Mucosa of gallbladder (tissue), 1 donor: ENCODE data around the gene SH3RF3. TPM values are rescaled to one million over a fixed set of nuclear protein-coding genes. Genes with fewer than 3 reads are reported as not detected.

ENCODE experiments used
- DNase-seq: peaks from one replicate; pipeline ENCODE4 v3.0.0-alpha.2; 2020; ENCODE audit warnings: low spot score
- total RNA-seq: library from RNA; stranded (reverse); gene quantifications from one replicate; pipeline ENCODE4 v1.2.1, GENCODE V29; 2021
- donor health status: DM: no; HTN: no; CAD: no.

SH3RF3 gene
- total RNA-seq, 1 donor from 2014 or later = 11.5 TPM

- DNase-seq = no peak
These were observed 9.4 kb downstream of the SH3RF3 start for GRCh38 chr2:109138449-109138848.

GRCh38 chr2:109139002-109139401, 10.0 kb downstream of the SH3RF3 start:
- no peak for DNase-seq

- peak; percentile 50 for DNase-seq
These were observed 10.9 kb downstream of the SH3RF3 start for GRCh38 chr2:109139865-109140396.

- no peak for DNase-seq
These were observed 12.1 kb downstream of the SH3RF3 start for GRCh38 chr2:109141006-109141600.

GRCh38 chr2:109141727-109142283, 12.8 kb downstream of the SH3RF3 start:
- DNase-seq = no peak

- no peak for DNase-seq
These were observed 13.6 kb downstream of the SH3RF3 start for GRCh38 chr2:109142416-109143210.

- no peak for DNase-seq
These were observed 14.5 kb downstream of the SH3RF3 start for GRCh38 chr2:109143214-109144187.

- DNase-seq = no peak
These were observed 15.3 kb downstream of the SH3RF3 start for GRCh38 chr2:109144271-109144670.

- no peak for DNase-seq
These were observed 15.7 kb downstream of the SH3RF3 start for GRCh38 chr2:109144721-109145120.

GRCh38 chr2:109145286-109145685, 16.3 kb downstream of the SH3RF3 start:
- DNase-seq = no peak

- DNase-seq = no peak
These were observed 18.4 kb downstream of the SH3RF3 start for GRCh38 chr2:109147405-109147804.

GRCh38 chr2:109148117-109148746, 19.2 kb downstream of the SH3RF3 start:
- no peak for DNase-seq

GRCh38 chr2:109148991-109149645, 20.1 kb downstream of the SH3RF3 start:
- no peak for DNase-seq

- DNase-seq = no peak
These were observed 21.6 kb downstream of the SH3RF3 start for GRCh38 chr2:109150559-109150958.

GRCh38 chr2:109151519-109151918, 22.5 kb downstream of the SH3RF3 start:
- DNase-seq = no peak

GRCh38 chr2:109153005-109153784, 24.2 kb downstream of the SH3RF3 start:
- no peak for DNase-seq

GRCh38 chr2:109153807-109154206, 24.8 kb downstream of the SH3RF3 start:
- DNase-seq = no peak

- no peak for DNase-seq
These were observed 25.2 kb downstream of the SH3RF3 start for GRCh38 chr2:109154226-109154625.

GRCh38 chr2:109155553-109156451, 26.8 kb downstream of the SH3RF3 start:
- no peak for DNase-seq
